Erythroblast (primary cell): ENCODE measurements around the gene IL17RE.

ENCODE experiments used
- GATA1 ChIP-seq: IDR thresholded peaks from 2 replicates; pipeline ENCODE4 v1.6.1; 2011; ENCODE audit warnings: low read depth, mild to moderate bottlenecking, control low read depth, low read length, moderate library complexity
- POLR2A ChIP-seq: IDR thresholded peaks from 2 replicates; pipeline ENCODE4 v1.6.1; 2011; ENCODE audit warnings: mild to moderate bottlenecking, low read length

DNA sequence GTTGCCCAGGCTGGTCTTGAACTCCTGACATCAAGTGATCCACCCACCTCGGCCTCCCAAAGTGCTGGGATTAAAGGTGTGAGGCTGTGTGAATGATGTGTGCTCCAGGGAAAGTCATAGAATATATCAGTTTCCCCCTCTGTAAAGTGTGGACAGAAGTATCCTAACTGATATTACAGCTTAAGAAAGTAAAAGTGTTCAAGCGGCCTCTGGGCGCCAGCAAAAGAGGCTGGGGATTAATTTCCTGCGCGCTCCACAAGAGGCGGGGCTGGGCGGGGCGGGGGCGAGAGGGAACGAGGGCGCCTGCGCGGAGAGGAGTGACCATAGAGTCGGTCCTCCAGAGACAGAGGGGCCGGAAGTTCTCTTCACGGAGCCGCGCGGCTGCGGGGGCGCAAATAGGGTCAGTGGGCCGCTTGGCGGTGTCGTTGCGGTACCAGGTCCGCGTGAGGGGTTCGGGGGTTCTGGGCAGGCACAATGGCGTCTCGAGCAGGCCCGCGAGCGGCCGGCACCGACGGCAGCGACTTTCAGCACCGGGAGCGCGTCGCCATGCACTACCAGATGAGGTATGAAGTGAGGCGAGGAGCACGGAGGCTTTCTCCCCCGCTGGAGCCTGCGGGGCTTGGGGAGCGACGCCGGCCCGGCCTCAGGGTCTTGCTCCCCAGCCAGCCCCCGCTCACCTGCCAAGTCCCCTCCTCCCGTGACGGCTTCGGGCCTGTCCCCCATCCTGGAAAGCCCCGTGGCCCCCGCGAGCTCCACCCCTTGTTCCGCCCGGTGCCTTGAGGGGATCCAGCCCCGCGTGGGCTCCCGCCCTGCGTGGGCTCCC is 12.2 kb upstream of the IL17RE start, which contains the start of gene JAGN1:
- TF ChIP-seq POLR2A (peak; percentile 91), GATA1 (no peak)
